Endothelial cell of umbilical vein (primary cell): ENCODE results near the gene TPTE2. TPM values are rescaled to one million over a fixed set of nuclear protein-coding genes. Genes with fewer than 3 reads are reported as not detected.
"Not testable (repeated sequence)": the region's sequence is repeated elsewhere in the genome, so short reads cannot be mapped to it uniquely, and the experiment has no call there.

Source experiments
- BruUV-seq: library from RNA; stranded (reverse); fragments of 400-500 nt; replicated peaks from 2 replicates; lab custom pipeline; 2021; lab: Mats Ljungman, UMichigan
- CTCF ChIA-PET: fragments of 300-600, 350-600 bp; sonication (Branson Sonifier 250); formaldehyde crosslinking; loops from one replicate; lab custom pipeline; 2021; ENCODE audit warnings: antibody characterized with exemption, inconsistent platforms; lab: Charles Lee
- POLR2A ChIA-PET: fragments of 300-600, 350-600 bp; sonication (Branson Sonifier 250); formaldehyde crosslinking; loops from one replicate; lab custom pipeline; 2021; ENCODE audit warnings: antibody characterized with exemption, inconsistent platforms; lab: Charles Lee
- DNase-seq: peaks from one replicate; pipeline ENCODE4 v3.0.0-alpha.2; 2011; ENCODE audit warnings: low read depth, low spot score
- FAIRE-seq: peaks from 2 replicates; lab custom pipeline; 2011; peaks lifted over from hg19 to GRCh38; lab: Jason Lieb, UNC
- H2AFZ ChIP-seq: 2 replicates; pipeline ENCODE4 v1.6.0; 2012; ENCODE audit warnings: low read depth, low read length, control low read depth, inconsistent platforms
- H3K27ac ChIP-seq: 2 replicates; pipeline ENCODE4 v1.5.1; 2011; ENCODE audit warnings: low read depth, mild to moderate bottlenecking, control low read depth, low read length, moderate library complexity; ENCODE audit not compliant: insufficient read depth
- H3K27me3 ChIP-seq, 2 experiments: 2 replicates each; pipeline versions ENCODE4 v1.6.0 to v1.6.1; 2011; ENCODE audit warnings: low read length in 2 of 2, mixed read lengths in 1 of 2; ENCODE audit not compliant: control insufficient read depth in 2 of 2, insufficient read depth in 2 of 2
- H3K36me3 ChIP-seq, 2 experiments: 2 replicates in 1 of 2; 3 replicates in 1 of 2; pipeline ENCODE4 v1.5.1; 2011; ENCODE audit warnings: low read length in 2 of 2, mild to moderate bottlenecking in 1 of 2, moderate library complexity in 1 of 2; ENCODE audit not compliant: control insufficient read depth in 2 of 2, insufficient read depth in 2 of 2; ENCODE audit errors: extremely low read depth in 1 of 2
- H3K4me1 ChIP-seq: 3 replicates; pipeline ENCODE4 v1.5.1; 2011; ENCODE audit warnings: mild to moderate bottlenecking, low read length; ENCODE audit not compliant: control insufficient read depth, insufficient read depth; ENCODE audit errors: extremely low read depth
- H3K4me2 ChIP-seq: 2 replicates; pipeline ENCODE4 v1.6.1; 2011; ENCODE audit warnings: low read length, control low read depth, mixed read lengths; ENCODE audit not compliant: insufficient read depth
- H3K4me3 ChIP-seq, 3 experiments: fragments of 200-600 bp in 1 of 3; sonication (generic), shearing (Covaris generic) in 1 of 3; replicated peaks in 1 of 3; 2 replicates each; pipeline ENCODE4 v1.5.1; 2011 to 2016; ENCODE audit warnings: control low read depth in 3 of 3, low read length in 3 of 3, mild to moderate bottlenecking in 2 of 3, inconsistent platforms in 1 of 3, low read depth in 1 of 3, moderate library complexity in 1 of 3; ENCODE audit not compliant: insufficient read depth in 1 of 3
- H3K79me2 ChIP-seq: 2 replicates; pipeline ENCODE4 v1.6.0; 2012; ENCODE audit warnings: low read length, inconsistent platforms; ENCODE audit not compliant: control insufficient read depth, insufficient read depth
- H3K9ac ChIP-seq: replicated peaks from 2 replicates; pipeline ENCODE3; 2011; ENCODE audit warnings: low read length, control low read depth; ENCODE audit not compliant: insufficient read depth; ENCODE audit errors: extremely low read depth
- H3K9me1 ChIP-seq: replicated peaks from 3 replicates; pipeline ENCODE4 v1.6.0; 2011; ENCODE audit warnings: mild to moderate bottlenecking, low read length; ENCODE audit not compliant: control insufficient read depth, insufficient read depth; ENCODE audit errors: extremely low read depth
- H3K9me3 ChIP-seq: replicated peaks from 2 replicates; pipeline ENCODE4 v1.5.1; 2012; ENCODE audit warnings: low read length, inconsistent platforms; ENCODE audit not compliant: control insufficient read depth, insufficient read depth
- H4K20me1 ChIP-seq: replicated peaks from 2 replicates; pipeline ENCODE3; 2011; ENCODE audit warnings: mild to moderate bottlenecking, low read length; ENCODE audit not compliant: control insufficient read depth, insufficient read depth; ENCODE audit errors: extremely low read depth
- dilution Hi-C: fragments of 300-500 bp; cut with MboI; formaldehyde crosslinking; loops from one replicate; pipeline ENCODE4 v1.15.0; 2019; ENCODE audit warnings: low sequenced_read_pairs; ENCODE audit not compliant: extremely low pct_ligation_motif_present
- intact Hi-C: fragments of 100-400 bp; cut with micrococcal nuclease; formaldehyde crosslinking; loops from one replicate; pipeline ENCODE4 v1.10.0; 2022
- polyA plus RNA-seq, 4 experiments: library from polyadenylated mRNA; depleted of rRNA in 3 of 4; stranded (reverse) in 3 of 4; unstranded in 1 of 4; fragments of >200 nt; gene quantifications; 2 replicates each; pipeline versions ENCODE4 v1.2.1 to v1.2.3, GENCODE V29; 2011 to 2012; ENCODE audit warnings: missing spikeins in 1 of 4
- total RNA-seq: library from RNA; stranded (reverse); gene quantifications from 2 replicates; pipeline ENCODE4 v1.2.3, GENCODE V29; 2021

TPTE2 gene
- total and polyA plus RNA-seq, 2 donors (not counting 3 experiments of a cell fraction or from before 2014, with no cell fraction given), result not detected

- H3K27me3 ChIP-seq, H4K20me1 ChIP-seq, H3K9me3 ChIP-seq, H3K27ac ChIP-seq, H3K9me1 ChIP-seq, CTCF ChIA-PET, FAIRE-seq, H3K4me2 ChIP-seq, H2AFZ ChIP-seq, POLR2A ChIA-PET, intact Hi-C loops, H3K4me1 ChIP-seq, H3K9ac ChIP-seq, BruUV-seq, H3K4me3 ChIP-seq, H3K36me3 ChIP-seq, H3K79me2 ChIP-seq, DNase-seq, dilution Hi-C loops: not testable (repeated sequence)
Observed at GRCh38 chr13:19412494-19412893, 148.8 kb downstream of the TPTE2 start.

- H2AFZ ChIP-seq, DNase-seq, H3K4me2 ChIP-seq, POLR2A ChIA-PET, CTCF ChIA-PET, H3K36me3 ChIP-seq, BruUV-seq, FAIRE-seq, intact Hi-C loops, H3K27me3 ChIP-seq, H3K79me2 ChIP-seq, H3K9ac ChIP-seq, H3K4me1 ChIP-seq, H4K20me1 ChIP-seq, H3K4me3 ChIP-seq, H3K9me3 ChIP-seq, H3K9me1 ChIP-seq, dilution Hi-C loops, H3K27ac ChIP-seq: not testable (repeated sequence)
Observed at GRCh38 chr13:19382746-19383511, 178.4 kb downstream of the TPTE2 start.
